ENCODE results near the gene DNM3. TPM values are rescaled to one million over a fixed set of nuclear protein-coding genes. Genes with fewer than 3 reads are reported as not detected.

DNM3 gene
- total and polyA plus RNA-seq, 9 of the 15 experiments (the other 6 are each of a cell fraction or from before 2014, with no cell fraction given) = 0.08 to 0.36 (median 0.22) TPM; not detected in 1

DNA sequence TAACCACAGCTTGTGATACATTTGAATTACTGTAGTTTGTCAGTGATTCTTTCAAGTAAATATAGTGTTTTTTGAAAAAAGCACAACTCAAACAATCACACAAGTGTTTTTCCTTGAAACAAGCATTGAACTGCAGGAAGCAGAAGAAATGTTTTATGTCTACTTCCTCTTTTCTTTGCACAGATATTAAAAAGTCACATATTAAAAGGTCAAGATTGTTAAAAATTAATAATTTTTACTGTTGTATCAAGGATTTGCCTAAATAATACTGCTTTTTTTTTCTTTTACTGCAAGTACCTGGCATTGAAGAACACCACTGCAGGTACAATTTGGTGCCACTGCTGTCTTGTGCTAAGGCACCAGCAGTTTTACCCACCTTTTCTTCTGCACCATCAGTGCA lies 365.0 kb downstream of the DNM3 start (continued):
- TF ChIP-seq SNRNP70 (optimal IDR thresholded peaks at IDR 0.05; ENCODE audit: low read depth, low read length) (no peak), PHB2 (IDR thresholded peaks at IDR 0.05; ENCODE audit: low read depth) (no peak), IRF1 (CRISPR knock-in tag; IDR thresholded peaks at IDR 0.05; ENCODE audit: borderline replicate concordance) (no peak), FOXA1 (IDR thresholded peaks at IDR 0.05; ENCODE audit: borderline replicate concordance) (no peak)

- Histone ChIP-seq H3K4me3 (no peak overlapping the region), H3K27me3 (ENCODE audit: control insufficient read depth in 2 of 2, insufficient read depth in 2 of 2, low read length in 2 of 2) (no peaks in the 10 kb centered on the region), H2AFZ (ENCODE audit: low read depth, low read length) (no peak overlapping the region), H3K79me2 (ENCODE audit: control insufficient read depth, insufficient read depth, low read length) (no peaks in the 10 kb centered on the region), H3K9me1 (ENCODE audit: control insufficient read depth, insufficient read depth, low read length) (no peaks in the 10 kb centered on the region), H3K27ac (ENCODE audit: extremely low read depth, low read depth, low read length) (no peak overlapping the region), H3K9ac (ENCODE audit: insufficient read depth in 1 of 2, low read depth in 2 of 2, low read length in 2 of 2) (no peak overlapping the region), H3K36me3 (ENCODE audit: control insufficient read depth, insufficient read depth, low read length) (no peaks in the 10 kb centered on the region), H4K20me1 (replicated peaks; ENCODE audit: control insufficient read depth, insufficient read depth, low read length) (no peaks in the 10 kb centered on the region), H3K4me2 (ENCODE audit: insufficient read depth, low read length) (no peak overlapping the region), H3K9me3 (replicated peaks; ENCODE audit: control insufficient read depth, insufficient read depth, low read depth, low read length) (no peaks in the 10 kb centered on the region), H3K4me1 (replicated peaks in 1 of 2; ENCODE audit: control insufficient read depth in 2 of 2, insufficient read depth in 2 of 2, low read length in 2 of 2) (no peaks in the 10 kb centered on the region)
- WGBS (ENCODE audit: insufficient coverage, low coverage, missing lambda C conversion rate) = 2% methylated on average over 4 of the region's 4 CpGs
- no peak for DNase-seq (ENCODE audit: extremely low read depth in 1 of 4, low spot score in 3 of 4)
- ChIA-PET CTCF (ENCODE audit: low intra/inter-chr PET ratio) (no interaction called here), POLR2A (interaction anchor here (1.0 kb wide), 1 partner anchor 43 kb away, joined by 3 read pairs; no protein-coding TSS in a partner anchor)
- intact Hi-C loops (cut with micrococcal nuclease) (loop anchor here (5.0 kb wide), 1 partner anchor 434 kb away; no protein-coding TSS in a partner anchor), in situ Hi-C loops (cut with MboI) (no loop called here)
- no TSS peak for BruUV-seq (replicated peaks)
- TF ChIP-seq ZNF316 (IDR thresholded peaks at IDR 0.05) = peak; percentile 54
- peak; percentile 53 for TF ChIP-seq MAFG (tag; conservative IDR thresholded peaks at IDR 0.05)
- TF ChIP-seq C11orf30 (IDR thresholded peaks at IDR 0.05; ENCODE audit: low read depth) = 0 out of 2 replicates have a peak, but pooled peaks have one; percentile 8
- TF ChIP-seq, protein P1, sequence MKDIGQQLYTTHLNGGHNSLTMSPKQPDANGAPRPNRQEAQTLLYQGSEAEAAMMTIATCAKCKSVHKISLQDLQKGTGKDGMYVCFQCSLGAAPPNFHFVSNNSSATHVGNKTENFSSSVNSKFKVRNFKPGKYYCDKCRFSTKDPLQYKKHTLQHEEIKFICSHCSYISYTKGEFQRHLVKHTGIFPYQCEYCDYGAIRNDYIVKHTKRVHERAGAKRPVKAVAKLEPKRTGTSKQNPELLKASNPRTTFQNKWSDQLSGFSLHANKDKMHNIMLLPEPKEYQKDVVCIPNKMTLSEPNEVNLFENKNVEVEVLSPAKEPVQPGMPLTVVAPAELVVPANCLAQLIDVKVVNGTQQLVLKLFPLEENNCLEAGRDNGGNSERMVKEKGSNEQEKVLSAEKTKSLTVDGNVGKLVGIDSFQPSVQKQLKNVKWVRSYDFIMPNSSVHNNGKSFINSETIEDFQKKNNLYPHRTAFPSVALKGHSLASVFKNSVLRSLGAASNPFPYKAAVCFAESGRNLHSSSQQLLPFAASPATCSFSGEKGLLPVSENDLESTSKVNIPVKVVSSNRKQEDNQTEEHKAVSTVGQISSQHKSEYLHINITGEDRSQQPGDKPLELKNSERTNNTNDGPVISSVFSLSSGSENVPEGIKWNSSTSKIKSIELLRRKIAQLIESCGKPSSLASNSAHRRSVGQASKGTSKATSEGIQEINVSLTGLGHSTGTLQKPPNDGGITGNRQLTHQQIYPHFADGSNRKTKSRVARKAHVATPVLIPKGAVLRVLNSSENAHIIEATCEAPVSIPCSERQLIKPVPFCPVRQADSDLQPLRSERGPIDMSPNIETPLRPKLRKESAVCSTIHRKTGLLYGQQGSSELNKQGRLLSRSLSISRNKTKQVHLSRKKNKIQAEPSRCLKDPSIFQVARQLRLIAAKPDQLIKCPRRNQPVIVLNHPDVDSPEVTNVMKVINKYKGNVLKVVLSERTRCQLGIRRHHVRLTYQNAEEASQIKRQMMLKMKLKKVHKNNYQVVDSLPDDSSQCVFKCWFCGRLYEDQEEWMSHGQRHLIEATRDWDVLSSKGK (CRISPR knock-in tag; IDR thresholded peaks at IDR 0.05) = no peak
- ATAC-seq = no peak
- FAIRE-seq = no peak
Observed at GRCh38 chr1:172208635-172209034, 367.3 kb downstream of the DNM3 start.
